Fibroblast of villous mesenchyme (primary cell): ENCODE measurements around the gene CENPM. TPM values are rescaled to one million over a fixed set of nuclear protein-coding genes. Genes with fewer than 3 reads are reported as not detected.
A peak's percentile ranks its signal among the peaks of the same experiment; 100 is the strongest.

ENCODE experiments used
- DNase-seq: peaks from one replicate; pipeline ENCODE4 v3.0.0-alpha.2; 2010; ENCODE audit warnings: low read depth
- H3K4me3 ChIP-seq: 2 replicates; pipeline ENCODE4 v1.5.1; 2011; ENCODE audit warnings: low read depth, mild to moderate bottlenecking, low read length
- total RNA-seq: library from RNA; depleted of rRNA; stranded (reverse); fragments of >200 nt; gene quantifications from 2 replicates; pipeline ENCODE4 v1.2.3, GENCODE V29; 2012
- TF ChIP-seq, protein P1 (sequence below): IDR thresholded peaks from 2 replicates; pipeline ENCODE4 v1.5.1; 2012; ENCODE audit warnings: low read depth, mild to moderate bottlenecking, low read length; ENCODE audit not compliant: insufficient read depth

The CENPM gene
- total RNA-seq, 1 donor: 14.2 TPM

DNA sequence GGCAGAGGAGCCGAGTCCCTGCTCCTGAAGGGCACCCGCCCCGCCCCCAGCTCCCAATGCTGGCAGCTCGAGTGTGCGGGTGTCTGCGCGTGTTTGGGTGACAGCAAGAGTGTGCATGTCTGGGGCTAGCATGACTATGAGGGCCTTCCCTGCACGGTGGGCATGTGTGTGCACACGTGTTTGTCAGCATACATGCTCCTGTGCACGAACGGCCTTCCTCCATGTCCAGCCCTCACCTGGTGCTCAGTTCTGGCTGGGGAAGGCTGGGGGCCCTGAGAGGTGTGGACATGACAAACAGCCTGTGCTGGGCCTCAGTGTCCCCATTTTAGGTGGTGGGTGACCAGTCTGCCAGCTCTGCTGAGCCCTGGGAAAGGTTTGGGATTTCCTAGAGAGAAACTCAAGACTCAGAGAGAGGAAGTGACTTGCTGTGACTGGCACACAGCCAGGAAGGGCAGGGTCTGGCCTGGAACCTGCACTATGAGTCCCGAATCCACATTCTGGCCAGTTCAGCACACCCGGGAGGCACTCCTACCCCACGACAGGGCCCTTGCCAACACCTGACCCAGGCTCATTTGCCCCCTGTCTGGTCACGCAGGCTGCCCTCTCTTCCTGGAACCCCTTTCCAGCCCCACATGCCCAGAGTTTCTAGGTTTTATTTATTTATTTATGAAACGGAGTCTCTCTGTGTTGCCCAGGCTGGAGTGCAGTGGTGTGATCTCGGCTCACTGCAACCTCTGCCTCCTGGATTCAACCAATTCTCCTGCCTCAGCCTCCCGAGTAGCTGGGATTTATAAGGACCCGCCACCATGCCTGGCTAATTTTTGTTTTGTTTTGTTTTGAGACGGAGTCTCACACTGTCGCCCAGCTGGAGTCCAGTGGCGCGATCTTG lies 28.8 kb downstream of the CENPM start:
- peak; percentile 33 for DNase-seq
- TF ChIP-seq, protein P1, sequence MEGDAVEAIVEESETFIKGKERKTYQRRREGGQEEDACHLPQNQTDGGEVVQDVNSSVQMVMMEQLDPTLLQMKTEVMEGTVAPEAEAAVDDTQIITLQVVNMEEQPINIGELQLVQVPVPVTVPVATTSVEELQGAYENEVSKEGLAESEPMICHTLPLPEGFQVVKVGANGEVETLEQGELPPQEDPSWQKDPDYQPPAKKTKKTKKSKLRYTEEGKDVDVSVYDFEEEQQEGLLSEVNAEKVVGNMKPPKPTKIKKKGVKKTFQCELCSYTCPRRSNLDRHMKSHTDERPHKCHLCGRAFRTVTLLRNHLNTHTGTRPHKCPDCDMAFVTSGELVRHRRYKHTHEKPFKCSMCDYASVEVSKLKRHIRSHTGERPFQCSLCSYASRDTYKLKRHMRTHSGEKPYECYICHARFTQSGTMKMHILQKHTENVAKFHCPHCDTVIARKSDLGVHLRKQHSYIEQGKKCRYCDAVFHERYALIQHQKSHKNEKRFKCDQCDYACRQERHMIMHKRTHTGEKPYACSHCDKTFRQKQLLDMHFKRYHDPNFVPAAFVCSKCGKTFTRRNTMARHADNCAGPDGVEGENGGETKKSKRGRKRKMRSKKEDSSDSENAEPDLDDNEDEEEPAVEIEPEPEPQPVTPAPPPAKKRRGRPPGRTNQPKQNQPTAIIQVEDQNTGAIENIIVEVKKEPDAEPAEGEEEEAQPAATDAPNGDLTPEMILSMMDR: no peak
- H3K4me3 ChIP-seq: no peak overlapping the region

DNA sequence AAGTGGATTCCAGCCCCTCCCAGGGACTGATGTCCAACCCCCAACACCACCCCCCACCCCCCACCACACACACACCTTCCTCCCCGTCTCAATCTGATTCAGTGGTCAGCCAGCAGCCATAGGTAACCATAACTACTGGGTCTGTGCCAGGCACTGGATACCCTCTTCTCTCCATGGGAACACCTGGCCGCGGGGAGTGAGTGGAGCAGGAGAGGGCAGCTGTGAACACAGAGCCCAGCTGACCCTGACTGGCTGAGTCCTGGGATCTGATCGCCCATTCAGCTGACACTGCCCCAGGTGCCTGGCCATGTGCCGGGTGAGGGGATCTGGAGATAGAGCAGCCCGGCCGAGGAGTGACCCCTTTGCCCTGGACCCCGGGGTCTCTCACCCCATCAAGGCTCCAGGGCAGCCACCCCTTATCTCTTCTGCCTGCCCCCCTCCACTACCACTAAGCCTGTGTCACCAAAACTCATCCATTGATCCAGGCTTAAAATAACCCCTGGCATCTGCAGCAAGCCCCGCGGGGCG lies 29.5 kb downstream of the CENPM start:
- DNase-seq: no peak
- TF ChIP-seq, protein P1: no peak
- H3K4me3 ChIP-seq: no peak overlapping the region

DNA sequence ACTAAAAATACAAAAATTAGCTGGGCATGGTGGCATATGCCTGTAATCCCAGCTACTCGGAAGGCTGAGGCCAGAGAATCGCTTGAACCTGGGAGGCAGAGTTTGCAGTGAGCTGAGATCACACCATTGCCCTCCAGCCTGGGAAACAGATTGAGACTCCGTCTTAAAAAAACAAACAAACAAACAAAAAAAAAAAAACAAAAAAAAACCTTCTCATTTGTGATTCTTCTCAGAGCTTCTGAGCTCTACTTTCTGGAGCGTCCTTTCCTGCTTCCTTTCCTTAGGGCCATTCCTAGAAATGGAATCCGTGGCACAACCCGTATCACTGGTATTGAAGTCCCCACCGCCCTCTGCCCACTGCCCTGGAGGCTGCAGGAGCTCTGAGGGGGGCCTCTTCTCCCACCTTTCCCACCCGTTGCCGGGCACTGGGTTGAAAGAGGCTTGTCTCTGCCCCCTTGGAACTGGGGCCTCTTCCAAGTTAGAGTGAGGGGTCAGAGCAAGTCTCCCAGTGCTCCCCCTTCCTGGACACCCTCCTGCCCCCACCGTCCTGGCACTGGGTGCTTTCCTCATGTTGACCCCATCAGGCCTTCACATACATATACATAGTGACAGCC lies 30.1 kb downstream of the CENPM start:
- DNase-seq: no peak
- H3K4me3 ChIP-seq: no peak overlapping the region
- TF ChIP-seq, protein P1: no peak

DNA sequence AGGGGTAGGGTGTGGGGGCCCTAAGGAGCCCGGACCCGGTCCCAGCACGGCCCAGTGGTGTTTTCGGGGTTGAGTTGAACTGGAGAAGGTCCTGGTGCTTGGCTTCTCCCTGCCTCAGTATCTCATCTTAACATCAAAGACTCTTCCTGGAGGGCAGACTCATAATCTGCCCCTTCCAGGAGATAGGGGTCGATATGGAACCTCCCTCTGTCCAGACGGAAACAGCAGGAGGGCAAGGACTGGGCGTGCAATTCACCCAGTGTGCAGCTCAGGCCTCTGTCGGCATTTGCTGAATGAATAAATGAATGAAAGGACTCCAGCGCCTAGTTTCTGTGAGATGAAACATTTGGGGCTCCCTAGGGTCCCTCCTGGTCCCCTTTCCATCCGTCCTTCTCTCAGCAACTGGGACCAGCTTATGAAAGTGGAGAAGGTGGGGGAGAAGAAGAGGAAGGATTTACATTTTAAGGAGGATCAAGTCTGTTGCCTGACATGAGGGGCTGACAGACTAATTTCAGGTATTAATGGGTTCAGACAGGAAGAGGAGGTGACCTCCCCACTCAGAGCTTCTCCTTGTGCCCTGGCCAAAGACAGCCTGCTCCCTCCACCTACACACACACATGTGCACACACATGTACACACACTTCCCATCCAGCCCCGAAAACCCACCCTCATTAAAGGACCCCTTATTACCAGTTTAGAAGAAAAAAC lies 31.0 kb downstream of the CENPM start:
- no peak for DNase-seq
- TF ChIP-seq, protein P1: no peak
- H3K4me3 ChIP-seq: no peak overlapping the region

DNA sequence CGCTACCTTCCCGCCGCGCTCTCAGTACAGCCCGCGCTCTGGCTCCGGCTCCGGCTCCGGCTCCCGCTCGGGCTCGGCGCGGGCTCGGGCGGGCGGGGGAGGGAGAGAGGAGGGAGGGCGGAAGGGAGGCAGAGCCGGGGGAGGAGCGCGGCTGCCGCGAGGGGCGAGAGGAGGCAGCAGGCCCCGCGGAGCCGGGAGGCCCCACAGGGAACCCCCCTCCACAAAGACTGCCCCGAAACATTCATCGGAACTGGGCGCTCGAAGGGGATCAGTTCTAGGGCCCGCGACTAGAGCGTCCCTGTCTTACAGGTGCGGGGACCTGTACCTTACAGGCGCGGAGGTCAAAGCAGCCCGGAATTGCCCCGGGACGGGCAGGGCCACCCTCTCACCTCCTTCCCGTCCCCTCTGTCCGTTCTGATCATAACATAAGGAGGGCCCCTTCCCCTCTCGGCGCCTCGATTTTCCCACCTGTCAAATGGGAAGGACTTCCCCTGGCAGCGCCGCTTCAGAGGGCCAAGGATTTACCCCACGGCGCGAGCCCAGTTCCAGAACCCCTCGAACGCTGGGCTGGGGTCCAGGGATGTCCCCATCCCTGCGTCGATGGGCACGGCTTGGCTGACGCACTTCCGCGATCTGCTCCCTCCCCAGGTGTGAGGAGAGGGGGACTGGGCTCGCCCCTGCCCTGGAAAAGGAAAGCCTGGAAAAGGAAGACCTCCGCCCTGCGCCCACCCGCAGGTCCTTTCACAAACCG lies 31.7 kb downstream of the CENPM start, which contains the start of gene SHISA8:
TSS of gene SHISA8 (minus strand) at position 40 of the 751 bp plus-strand sequence. CDS start 407 bp downstream, outside the sequence.
- DNase-seq: peak; percentile 50
- H3K4me3 ChIP-seq: no peak within 1 kb of the TSS
- TF ChIP-seq, protein P1: no peak

DNA sequence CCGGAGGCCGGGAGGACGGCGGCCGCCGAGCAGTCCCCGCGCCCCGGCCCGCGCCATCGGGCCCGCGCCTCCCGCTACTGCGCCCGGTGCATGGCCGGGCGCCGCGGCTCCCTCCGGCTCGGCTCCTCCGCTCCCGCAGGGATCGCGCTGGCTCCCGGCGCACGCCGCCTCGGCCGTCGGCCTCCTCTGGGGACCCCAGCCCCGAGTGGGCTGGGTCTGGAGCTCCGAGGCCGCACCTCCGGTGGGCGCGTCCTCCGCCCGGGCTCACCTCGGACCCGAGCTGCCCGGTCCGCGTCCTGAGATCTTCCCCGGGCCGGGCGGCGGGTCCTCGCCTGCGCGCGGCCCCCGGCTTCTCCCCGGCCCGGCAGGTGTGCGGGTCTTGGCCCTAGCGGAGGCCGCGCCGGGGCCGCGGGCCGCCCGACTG lies 32.3 kb downstream of the CENPM start:
- DNase-seq: no peak
- TF ChIP-seq, protein P1: no peak
- H3K4me3 ChIP-seq: no peak overlapping the region
